ENCODE measurements around the gene S100A11.

The S100A11 gene

DNA sequence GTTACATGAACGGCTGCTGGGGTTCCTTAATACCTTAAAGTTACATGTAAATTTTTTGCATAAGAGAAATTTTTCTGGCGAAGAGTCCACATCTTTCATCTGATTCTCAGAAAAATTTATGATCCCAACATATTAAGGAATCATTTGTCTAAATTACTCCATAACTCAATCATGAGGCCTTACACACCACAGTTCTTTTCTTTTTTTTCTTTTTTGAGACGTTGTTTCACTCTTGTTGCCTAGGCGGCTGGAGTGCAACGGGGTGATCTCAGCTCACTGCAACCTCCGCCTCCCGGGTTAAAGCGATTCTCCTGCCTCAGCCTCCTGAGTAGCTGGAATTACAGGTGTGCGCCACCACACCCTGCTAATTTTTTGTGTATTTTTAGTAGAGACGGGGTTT lies 2.1 kb upstream of the S100A11 start:
- DNase-seq: no peak

DNA sequence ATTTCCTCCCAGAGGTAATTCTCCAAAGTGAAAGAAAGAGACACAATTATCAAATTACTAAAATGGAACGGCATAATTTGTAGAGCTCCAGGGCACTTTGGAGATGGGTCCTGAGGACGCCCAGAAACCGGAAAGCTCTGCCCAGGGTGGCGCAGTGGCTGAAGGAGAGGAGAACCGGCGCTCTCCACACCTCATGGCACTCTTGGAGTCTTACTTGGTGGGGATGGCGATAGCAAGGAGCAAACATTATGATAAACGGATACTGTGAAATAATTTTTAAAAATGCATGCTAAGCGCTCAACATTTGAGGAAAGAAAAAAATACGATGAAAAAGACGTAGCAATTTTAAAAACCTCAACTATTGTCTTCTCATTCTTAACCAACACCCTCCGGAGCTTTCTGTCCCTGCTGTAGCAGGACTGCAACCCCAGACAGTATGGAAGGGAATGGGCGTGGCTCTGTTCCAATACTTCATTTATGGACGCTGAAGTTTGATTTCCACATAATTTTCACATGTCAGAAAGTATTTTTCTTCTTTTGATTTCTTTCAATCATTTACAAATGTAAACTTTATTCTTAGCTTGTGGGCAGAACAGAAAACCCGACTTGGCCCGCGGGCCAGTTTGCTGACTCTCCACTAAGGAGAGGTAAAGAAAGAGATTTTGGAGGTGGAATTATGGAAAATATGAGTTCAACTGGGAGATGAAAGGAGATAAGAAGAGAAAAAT lies 1.1 kb downstream of the S100A11 start:
- DNase-seq: no peak

DNA sequence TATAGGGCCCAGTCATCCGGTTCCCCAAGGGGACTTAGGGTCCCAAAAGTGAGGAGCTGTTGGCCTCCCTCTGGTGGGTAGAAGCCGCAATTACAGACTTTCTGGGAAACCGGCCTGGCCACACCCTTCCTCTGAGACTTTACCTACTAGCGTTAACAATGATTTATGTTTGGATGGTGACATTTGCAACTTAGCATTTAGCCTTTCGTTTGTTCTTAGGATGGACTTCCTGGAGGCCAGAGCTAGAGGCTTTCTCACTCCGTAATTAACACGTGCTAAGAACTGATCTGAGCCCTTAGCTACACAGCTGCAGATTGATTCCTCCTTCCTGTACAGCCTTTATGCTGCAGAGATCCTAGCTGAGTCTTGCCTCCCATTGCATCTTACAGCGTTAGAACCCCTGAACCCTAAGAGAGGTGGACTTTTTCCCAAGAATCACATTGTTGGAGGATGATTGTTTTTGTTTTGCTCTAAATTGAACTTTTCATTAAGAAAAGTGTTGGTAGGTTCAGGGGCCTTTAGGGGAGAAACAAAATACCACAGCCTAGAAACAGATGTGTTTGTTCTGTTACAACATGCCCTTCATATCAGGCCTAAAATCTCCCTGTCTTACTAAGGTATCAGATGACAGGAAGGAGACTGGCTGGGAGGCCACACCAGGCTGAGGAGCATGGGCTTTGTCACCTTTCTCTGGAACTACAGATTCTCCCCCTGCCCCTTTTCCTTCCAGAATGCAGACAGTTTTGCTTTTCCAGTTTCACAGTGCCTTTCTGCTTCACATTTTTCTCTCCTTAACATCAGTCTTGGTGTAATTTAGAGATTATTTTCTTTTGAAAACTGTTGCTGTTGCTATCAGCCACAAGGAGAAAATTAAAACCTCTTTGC lies 1.9 kb downstream of the S100A11 start:
- DNase-seq: peak; percentile 91

DNA sequence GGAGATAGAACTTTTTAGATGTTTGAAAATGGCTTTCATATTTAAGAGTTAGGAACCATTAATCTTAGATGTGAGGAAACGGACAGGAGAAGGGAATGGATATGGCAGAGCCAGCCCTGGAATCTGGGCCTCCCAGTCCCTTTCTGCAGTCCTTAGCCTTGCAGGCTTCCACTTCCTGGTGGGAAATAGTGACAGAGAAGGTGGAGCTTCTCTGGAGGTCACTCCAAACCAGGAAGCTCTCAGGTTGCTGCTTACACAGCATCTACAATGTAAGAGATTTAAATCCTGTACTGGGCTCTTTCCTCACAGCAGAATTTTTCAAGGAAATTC lies 2.5 kb downstream of the S100A11 start:
- DNase-seq: peak; percentile 91

DNA sequence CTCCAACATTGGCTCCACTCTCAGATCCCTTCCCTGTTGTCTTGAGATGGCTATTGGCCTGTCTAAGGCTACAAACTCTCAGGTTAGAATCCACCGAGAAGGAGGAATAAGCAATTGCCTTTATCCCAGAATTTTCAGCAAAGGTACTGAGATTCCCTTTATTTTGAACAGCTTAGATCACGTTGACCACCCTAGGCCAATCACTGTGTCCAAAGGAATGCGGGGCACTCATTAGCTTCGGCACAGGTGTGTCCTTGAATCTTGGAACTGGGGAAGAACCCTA lies 6.9 kb downstream of the S100A11 start:
- DNase-seq: no peak

DNA sequence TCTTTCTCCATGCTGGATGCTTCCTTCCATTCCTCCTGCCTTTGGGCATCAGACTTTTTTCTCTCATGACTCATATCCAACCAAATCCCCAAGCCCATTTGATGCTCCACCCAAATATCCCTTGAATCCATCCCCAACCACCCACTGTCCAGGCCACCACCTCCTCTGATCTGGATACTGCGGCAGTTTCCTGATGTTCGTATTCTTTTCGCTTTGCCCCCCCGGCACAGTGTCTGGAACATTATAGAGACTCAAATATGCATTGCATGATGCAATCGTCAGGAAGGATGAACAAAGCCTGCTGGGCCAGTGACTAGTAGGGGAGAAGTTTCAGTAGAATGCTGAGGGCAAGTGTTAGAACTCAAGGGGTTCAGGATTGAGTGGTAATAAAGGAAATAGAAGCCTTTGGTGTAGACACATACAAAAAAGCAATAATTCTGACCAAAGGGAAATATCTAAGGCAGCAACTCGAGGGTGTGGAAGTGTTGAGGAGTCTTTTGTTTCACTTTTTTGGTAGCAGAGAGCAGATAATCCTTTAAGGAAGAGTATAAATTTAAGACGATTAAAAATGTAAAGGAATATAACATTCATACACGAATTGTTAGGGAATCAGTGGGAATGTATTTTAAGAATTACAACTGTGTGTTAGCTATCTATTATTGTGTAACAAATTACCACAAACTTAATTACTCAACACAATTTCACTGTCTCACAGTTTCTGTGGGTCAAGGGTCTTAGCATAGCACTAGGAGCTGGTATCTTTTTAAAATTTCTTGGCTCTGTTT lies 7.5 kb downstream of the S100A11 start:
- no peak for DNase-seq

DNA sequence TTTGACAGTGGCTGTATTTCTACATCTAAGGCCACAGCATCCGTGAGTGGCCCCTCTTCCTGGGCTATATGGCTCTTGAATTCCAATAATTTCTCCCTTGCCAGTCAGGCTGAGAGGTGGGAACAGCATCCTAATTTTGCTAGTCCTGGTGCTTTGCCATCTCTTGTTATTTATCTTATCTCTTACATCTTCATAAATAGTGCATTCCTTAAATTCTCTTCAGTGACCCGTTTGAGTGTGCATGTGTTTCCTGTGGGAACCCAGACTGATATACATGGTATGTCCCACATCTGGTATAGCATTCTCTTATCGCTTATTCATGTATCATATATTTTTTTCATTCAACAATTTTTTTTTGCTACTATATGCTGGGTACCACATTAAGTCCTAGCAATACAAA lies 9.9 kb downstream of the S100A11 start:
- no peak for DNase-seq

DNA sequence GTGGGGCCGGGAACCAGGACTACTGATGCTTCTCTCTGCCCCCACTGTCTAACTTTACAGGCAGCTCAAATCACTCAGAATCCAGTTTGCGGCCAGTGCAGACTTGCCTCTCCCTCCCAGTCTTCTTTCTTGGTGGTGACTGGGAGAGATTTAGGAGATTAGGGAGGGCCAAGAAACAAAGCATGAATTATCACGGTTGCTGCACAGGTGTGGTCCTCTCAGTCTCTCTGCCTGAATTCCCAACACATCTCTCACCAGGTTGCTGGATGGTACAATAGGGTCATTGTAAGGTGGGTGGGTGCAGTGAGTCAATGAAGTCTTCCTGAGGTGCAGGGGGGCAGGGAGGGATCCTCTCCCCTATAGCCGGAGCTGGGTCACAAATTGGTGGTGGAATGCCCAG lies 12.6 kb downstream of the S100A11 start:
- DNase-seq: no peak

DNA sequence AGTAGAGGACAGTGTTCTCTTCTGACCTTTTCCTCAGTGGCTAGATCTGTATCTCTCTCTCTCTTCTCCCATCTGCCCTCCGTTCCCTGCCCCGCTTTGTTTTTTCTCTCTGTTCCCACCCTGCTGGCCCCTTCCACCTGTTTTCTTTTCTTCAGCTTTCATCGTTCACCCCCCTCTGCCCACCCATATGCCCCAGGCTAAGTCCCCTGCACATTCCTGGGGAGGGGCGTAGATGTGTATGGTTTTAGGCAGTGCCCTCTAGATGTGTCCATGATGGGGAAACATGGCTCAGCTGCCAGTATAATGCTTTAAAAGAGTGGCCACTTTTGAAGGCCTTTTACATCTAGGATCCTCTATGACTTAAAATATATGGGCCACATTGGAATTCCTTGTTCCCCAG lies 13.6 kb downstream of the S100A11 start:
- DNase-seq: no peak

DNA sequence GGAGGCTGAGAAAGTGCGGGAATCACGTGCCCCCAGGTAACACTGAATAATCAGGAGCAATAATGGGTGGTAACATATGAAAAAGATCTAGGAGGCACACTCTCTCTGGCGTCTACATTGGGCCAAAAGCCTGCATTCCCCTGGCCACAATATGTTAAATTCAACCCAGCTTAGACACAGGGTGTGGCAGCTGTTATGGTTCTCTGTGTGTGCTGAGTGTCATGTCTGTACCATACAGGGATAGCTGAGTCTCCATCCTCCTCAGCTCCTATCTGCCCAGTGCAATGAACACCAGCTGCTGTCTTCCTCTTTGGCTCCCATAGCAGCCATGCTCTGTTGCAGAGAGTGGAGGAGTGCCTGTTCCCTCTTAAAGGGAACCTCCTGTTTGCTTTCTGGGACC lies 14.3 kb downstream of the S100A11 start:
- DNase-seq: no peak

DNA sequence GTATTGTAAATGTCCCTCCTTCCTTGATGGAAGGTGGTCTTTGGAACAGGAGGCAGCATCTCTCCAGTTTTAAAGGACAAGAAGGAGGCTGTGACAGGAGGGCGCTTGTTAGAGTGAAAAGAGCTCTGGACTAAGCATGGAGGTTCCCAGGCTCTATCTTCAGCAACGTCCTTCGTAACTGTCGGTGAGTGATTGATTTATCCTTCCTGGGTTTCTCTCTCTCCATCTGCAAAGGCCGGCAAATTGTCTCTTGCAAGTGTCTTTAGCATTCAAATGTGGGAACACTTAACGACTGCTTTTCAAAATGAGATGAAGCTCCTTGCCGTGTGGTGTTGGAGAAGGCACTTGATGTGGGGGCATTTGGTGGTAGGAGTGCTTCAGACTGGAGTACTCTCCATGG lies 15.2 kb downstream of the S100A11 start:
- no peak for DNase-seq

DNA sequence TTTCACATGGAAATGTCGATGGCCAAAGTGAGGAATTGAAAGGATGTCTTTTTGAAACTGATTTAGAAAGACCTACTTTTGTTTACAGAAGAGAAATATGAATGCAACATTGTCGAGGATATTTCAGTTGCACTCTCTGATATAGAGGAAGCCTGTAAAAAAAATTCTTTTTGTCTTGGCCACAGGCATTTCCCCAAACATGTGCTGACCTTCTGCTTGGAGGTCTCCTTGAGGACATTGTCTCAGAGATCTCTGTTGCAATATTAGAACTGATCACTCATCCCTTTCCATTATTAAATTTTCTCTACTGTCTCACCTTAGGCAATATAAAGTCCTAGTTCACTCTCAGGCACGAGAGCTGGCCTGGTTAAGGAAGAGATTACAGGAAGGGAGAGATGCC lies 16.0 kb downstream of the S100A11 start:
- DNase-seq: no peak

DNA sequence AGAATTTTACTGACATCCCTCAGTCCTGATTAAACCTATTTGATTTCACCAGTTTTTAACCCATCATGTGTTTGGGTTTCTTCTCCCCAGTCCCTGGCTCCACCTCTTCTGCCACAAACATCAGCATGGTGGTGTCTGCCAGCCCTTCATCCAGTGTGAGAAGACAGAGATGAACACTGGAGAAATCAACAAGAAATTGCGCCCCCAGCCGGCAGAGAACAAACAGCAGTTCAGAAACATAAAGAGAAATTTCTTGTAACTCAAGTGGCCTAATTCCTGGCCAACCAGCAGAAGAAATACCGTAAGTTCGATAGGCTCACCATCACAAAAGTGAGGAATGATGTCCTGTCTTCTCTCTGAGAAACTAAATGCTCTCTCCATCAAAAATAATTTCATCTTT lies 18.3 kb downstream of the S100A11 start:
- no peak for DNase-seq

DNA sequence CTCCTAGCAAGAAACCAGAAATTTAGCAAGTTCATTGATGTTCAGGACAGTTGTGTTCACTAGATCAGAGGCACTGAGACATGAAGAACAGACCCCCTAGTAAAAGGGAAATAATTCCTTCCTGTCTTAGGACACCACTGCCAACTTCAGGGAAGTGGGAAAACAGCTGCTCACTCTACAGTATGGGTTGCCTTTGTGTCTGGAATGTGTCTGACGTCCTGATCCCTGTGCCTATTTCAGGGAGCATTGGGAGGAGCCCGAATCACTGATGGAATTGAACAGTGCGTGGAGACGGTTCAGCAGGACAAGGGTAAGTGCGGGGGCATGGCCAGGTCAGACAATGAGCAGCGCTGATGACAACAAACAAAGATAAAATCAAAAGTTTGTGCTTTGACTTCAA lies 21.0 kb downstream of the S100A11 start:
- no peak for DNase-seq

DNA sequence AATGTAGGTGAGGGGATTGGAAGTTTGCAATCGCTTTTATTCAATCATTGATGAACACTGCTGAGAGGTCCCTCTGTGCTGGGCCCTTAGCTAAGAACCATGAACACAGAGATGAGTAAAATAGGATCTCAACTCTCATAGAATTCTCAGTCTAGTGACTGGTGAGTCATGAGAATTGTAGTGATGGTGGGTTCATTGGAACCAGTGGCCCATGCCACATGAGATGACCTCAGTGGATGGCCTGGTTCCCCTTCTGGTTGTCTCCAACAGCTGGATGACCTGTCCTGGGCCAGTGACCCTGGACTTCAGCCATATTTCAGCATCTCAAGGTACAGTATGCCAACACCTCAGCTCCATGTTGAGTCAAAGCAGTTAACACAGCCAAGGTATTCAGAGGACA lies 21.9 kb downstream of the S100A11 start:
- no peak for DNase-seq

DNA sequence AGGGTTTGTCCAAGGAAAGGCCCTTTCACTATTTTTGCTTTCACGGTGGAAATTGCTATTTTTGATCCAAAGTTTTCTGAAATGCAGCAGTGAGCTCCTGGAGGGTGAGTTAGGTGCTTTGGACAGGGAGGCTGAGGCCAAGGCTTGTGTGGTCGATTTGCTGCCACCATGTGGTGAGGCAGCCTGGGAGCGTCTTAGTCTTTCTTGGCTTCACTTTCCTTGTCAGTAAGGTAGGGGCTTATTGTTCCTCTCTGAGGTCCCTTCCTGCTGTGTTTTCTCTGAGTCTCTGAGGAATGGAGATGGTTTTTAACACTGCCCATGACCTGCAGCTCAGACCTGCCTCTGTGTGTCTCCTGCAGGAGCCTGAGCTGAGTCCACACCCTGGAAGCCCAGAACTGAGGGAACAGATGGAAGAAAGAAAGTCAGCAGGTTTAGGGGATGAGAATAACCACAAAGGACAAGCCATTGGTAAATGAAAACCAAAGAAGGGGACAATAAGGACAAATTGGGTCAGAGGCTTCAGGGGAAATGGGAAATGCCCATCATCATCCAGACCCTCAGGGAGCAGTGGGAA lies 23.1 kb downstream of the S100A11 start:
- DNase-seq: no peak

DNA sequence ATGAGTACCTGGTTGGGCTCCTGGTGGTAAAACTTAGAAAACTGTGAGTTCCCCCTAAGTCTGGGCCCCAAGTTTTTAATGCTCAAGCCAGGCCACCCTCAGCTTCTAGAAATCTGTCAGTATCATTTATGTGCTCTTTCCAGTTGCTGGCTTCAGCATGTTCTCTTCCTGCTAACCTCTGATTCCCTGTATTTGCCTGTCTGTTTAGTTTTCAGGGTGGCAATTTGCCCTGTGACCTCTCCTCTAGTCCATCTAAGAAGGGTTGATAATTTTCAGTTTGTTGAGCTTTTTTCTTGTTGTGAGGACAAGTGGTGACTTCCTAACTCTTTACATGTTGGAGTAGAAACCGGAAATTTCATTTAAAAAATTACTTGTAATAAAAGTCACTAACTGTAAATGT lies 27.1 kb downstream of the S100A11 start:
- DNase-seq: no peak

DNA sequence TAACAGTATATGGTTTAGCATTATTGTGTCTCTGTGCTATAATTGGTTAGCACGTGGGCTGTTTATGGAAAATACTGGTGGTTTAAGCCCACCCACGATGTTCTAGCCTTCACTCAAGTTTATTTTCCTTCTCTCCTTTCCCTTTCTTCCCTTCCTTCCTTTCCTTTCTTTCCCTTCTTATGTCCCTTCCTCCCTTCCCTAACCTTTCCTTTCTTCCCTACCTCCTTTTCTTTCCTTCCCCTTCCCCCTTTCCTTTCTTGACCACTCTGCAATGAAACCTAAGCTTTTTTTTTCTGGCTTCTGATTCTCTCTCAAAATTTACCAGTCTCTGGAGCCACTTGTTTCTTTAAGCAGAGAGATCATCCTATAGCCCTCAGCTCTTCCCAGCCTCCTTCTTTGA lies 29.8 kb downstream of the S100A11 start:
- DNase-seq: no peak

DNA sequence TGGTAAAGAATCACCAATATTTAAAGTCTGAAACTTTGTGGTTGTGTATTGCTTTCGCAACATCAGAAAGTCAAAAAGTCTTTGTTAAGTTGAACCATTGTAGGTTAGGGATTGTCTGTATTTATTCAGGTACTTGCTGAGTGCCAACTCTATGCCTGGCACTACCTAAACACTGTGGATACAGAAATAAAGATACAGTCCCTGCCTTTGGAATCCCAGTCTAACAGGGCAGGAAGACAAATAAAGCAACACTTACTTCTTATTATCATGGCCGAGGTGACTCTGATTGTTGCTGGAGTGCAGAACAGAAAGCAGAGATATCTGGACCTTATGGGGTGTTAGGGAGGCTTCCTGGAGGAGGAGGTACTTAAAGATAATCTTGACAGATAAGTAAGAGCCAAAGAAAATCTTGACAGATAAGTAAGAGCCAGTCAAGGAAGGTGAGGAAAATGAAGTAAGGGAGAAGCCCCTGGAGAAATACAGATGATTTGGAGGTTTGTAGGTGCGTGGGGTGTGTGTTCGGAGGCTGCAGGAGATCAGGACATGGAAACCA lies 31.4 kb downstream of the S100A11 start:
- DNase-seq: no peak

DNA sequence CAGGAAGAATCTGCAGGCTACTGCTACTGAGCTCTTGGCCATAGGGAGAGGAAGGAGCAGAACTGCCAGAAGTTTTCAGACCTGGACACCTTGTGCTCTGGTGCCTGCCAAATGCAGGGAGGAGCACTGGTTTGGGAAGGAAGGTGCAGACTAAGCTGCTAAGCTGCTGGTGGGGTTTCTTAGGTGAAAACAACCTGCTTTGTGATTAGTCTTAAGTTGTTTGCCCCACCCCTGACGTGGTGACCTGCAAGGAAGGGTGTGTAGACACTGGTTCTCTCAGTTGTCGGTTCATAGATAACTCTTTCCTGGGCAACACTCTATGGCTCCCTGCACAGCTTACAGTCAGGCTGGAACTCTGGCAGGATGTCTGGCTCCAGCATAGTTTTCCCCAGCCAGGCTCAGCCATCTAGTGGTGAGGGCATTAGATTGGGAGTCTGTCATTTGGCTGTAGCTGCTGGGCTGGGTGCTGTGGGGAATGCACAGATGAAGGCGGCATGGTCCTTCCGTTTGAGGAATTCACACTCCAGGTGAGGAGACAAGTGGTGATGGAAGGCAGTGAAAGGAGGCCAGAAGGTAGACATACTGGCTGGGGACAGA lies 32.9 kb downstream of the S100A11 start:
- no peak for DNase-seq

DNA sequence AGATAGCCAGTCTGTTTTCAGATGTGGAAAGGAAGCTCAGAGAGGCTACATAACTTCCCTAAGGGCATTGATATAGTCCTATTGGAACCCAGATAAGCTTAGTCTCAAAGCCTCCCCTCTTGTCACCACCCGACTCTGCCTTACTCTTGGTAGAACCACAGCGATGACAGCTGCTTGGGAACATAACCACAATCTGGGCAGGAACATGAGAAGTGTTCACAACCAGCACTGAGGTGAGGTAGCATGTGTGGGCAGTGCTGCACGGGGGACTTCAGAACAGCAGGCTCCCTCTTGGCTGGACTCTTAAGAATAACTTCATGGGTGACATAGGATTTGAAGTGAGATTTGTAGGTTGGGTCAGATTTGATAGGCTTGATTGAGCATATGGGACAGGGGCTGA lies 33.8 kb downstream of the S100A11 start:
- DNase-seq: no peak

DNA sequence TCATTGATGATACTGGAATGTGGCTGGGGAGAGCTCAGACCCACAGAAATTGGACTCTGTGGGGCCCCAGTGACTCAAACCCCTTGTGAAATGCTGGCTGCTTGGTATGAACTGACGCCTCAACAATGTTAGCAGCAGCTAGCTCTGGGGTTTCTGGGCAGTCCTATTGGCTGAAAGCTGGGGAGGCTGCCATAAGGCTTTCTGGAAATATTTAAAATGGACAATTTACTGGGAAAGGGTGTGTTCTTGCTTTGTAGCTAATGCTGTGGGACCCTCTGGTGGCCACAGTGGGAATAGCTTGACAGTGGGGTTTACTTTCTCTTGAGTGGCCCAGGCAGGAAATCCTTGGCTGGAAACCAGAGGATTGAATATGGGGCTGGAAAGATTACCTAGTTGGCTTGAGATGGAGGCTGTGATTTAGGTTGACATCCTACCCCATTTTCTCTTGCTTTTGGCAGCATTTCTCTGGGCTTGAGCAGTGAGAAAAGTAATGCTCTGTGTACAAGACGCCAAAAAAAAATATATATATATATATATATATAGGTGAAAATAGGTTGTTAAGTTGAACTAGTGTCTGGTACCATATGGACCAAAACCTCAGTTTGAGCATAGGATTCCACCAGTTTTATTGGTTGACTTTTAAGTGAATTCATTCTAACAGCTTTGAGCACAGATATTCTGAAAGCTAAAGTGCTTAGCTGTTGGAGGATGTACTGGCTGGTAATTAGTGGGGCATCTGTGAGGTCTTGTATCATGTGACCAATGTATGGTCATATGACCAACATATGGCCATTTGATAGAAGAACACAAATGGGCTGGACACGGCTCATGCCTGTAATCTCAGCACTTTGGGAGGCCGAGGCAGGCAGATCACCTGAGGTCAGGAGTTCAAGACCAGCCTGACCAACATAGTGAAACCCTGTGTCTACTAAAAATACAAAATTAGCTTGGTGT lies 34.9 kb downstream of the S100A11 start:
- DNase-seq: peak; percentile 71

Measured in DMS153 (cell line).